PFSK-1 (cell line): Measurements from ENCODE around the gene CEMIP.

Experiments
- FOXP2 ChIP-seq: optimal IDR thresholded peaks from 2 replicates; pipeline ENCODE3; 2011; ENCODE audit warnings: borderline replicate concordance, control low read depth, inconsistent platforms; ENCODE audit not compliant: insufficient read depth; ENCODE audit errors: extremely low read length, extremely low read depth
- POLR2AphosphoS5 ChIP-seq: IDR thresholded peaks from 2 replicates; pipeline ENCODE4 v1.6.1; 2012; ENCODE audit warnings: low read depth, mild to moderate bottlenecking, control low read depth, low read length, moderate library complexity
- SIN3A ChIP-seq: IDR thresholded peaks from 2 replicates; pipeline ENCODE4 v1.6.1; 2012; ENCODE audit warnings: mild to moderate bottlenecking, low read length, moderate library complexity, borderline replicate concordance; ENCODE audit not compliant: insufficient read depth

GRCh38 chr15:80891006-80891405, 111.8 kb downstream of the CEMIP start:
- TF ChIP-seq SIN3A (no peak), POLR2AphosphoS5 (no peak), FOXP2 (no peak)
